KMS-11 (cell line): ENCODE measurements around the gene CDAN1.

Experiments
- H2AFZ ChIP-seq: fragments of 200-600 bp; sonication (generic); 2 replicates; pipeline ENCODE4 v1.6.1; 2016; ENCODE audit warnings: antibody characterized with exemption, mixed run types, low read depth
- H3K27ac ChIP-seq: fragments of 200-600 bp; sonication (generic); 2 replicates; pipeline ENCODE4 v1.6.1; 2016; ENCODE audit warnings: mild to moderate bottlenecking, mixed run types
- H3K27me3 ChIP-seq: fragments of 200-600 bp; sonication (generic); 2 replicates; pipeline ENCODE4 v1.6.1; 2017; ENCODE audit warnings: mild to moderate bottlenecking, low read depth, mixed run types, moderate library complexity; ENCODE audit not compliant: insufficient read depth
- H3K36me3 ChIP-seq: fragments of 200-600 bp; sonication (generic); 2 replicates; pipeline ENCODE4 v1.6.1; 2017; ENCODE audit warnings: mild to moderate bottlenecking, mixed run types; ENCODE audit not compliant: insufficient read depth
- H3K4me1 ChIP-seq: fragments of 200-600 bp; sonication (generic); 2 replicates; pipeline ENCODE4 v1.6.1; 2016; ENCODE audit warnings: mild to moderate bottlenecking, low read depth, mixed run types; ENCODE audit not compliant: poor library complexity, severe bottlenecking
- H3K4me2 ChIP-seq: fragments of 200-600 bp; sonication (generic); 2 replicates; pipeline ENCODE4 v1.7.0; 2016; ENCODE audit warnings: mild to moderate bottlenecking, mixed run types
- H3K4me3 ChIP-seq: fragments of 200-600 bp; sonication (generic); IDR thresholded peaks from 2 replicates; pipeline ENCODE4 v1.6.1; 2017; ENCODE audit warnings: low read depth, low read length, mixed read lengths; ENCODE audit not compliant: insufficient read depth
- H3K79me2 ChIP-seq: fragments of 200-600 bp; sonication (generic); 2 replicates; pipeline ENCODE4 v1.6.1; 2016; ENCODE audit warnings: low read depth, mixed run types; ENCODE audit not compliant: insufficient read depth
- H3K9ac ChIP-seq: fragments of 200-600 bp; sonication (generic); 2 replicates; pipeline ENCODE4 v1.6.1; 2016; ENCODE audit warnings: mild to moderate bottlenecking, mixed run types
- H4K20me1 ChIP-seq: fragments of 200-600 bp; sonication (generic); 2 replicates; pipeline ENCODE4 v1.6.1; 2016; ENCODE audit warnings: mild to moderate bottlenecking, mixed run types; ENCODE audit not compliant: insufficient read depth
- TF ChIP-seq, protein P1 (sequence below): fragments of 200-600 bp; sonication (generic); conservative IDR thresholded peaks from 2 replicates; pipeline ENCODE4 v1.6.1; 2017; ENCODE audit warnings: low read depth, mild to moderate bottlenecking, antibody characterized with exemption, low read length, moderate library complexity, mixed read lengths

The CDAN1 gene

DNA sequence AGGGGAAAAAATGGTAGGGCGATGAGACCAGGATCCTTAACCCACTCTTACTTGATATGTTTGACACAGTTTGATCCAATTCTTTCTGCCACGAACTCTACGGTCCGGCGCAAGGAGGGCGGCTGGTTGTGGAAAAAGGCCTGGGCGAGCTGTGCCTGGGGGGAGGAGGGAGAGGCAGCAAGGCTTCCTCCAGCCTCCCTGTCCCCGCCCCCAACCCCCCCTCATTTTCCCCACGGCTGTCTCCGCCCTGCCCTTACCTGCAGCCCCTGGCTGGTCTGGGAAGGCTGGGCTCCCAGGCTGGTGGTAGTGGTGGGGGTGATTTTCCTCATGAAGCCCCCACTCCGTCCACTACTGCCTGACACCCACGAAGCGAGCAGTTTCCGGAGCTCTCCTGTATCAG lies 8.0 kb downstream of the CDAN1 start:
- Histone ChIP-seq H4K20me1 (no peaks in the 10 kb centered on the region), H2AFZ (no peak overlapping the region), H3K4me1 (no peaks in the 10 kb centered on the region), H3K27me3 (no peaks in the 10 kb centered on the region), H3K36me3 (0 out of 2 replicates have a peak, but pooled peaks cover 4% of the 10 kb centered on the region), H3K79me2 (no peaks in the 10 kb centered on the region), H3K4me3 (no peak overlapping the region), H3K4me2 (no peak overlapping the region), H3K9ac (no peak overlapping the region), H3K27ac (no peak overlapping the region)
- TF ChIP-seq, protein P1, sequence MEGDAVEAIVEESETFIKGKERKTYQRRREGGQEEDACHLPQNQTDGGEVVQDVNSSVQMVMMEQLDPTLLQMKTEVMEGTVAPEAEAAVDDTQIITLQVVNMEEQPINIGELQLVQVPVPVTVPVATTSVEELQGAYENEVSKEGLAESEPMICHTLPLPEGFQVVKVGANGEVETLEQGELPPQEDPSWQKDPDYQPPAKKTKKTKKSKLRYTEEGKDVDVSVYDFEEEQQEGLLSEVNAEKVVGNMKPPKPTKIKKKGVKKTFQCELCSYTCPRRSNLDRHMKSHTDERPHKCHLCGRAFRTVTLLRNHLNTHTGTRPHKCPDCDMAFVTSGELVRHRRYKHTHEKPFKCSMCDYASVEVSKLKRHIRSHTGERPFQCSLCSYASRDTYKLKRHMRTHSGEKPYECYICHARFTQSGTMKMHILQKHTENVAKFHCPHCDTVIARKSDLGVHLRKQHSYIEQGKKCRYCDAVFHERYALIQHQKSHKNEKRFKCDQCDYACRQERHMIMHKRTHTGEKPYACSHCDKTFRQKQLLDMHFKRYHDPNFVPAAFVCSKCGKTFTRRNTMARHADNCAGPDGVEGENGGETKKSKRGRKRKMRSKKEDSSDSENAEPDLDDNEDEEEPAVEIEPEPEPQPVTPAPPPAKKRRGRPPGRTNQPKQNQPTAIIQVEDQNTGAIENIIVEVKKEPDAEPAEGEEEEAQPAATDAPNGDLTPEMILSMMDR = no peak

DNA sequence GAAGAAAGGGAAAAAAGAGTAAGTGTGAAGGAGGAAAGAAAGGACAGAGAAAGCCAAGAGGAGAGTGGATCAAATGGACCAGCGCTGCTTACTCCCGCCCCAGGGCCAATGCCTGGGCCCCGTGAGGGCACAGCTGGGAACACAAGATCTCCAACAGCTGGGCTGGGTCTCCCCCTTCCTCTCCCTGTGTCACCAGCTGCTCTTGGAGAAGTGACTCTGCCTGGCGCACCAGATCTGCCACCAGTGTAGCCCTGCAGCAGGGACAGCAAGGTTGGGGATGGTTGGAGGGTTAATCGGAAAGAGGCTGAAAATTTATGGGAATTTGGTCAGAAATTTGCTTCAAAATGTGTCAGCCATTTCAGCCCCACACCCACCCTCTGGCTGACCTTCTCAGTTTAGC lies 8.4 kb downstream of the CDAN1 start:
- no peaks in the 10 kb centered on the region for H4K20me1 ChIP-seq
- no peaks in the 10 kb centered on the region for H3K27me3 ChIP-seq
- no peak overlapping the region for H3K4me2 ChIP-seq
- 0 out of 2 replicates have a peak, but pooled peaks cover 4% of the 10 kb centered on the region for H3K36me3 ChIP-seq
- no peak overlapping the region for H3K4me3 ChIP-seq
- H2AFZ ChIP-seq = no peak overlapping the region
- H3K4me1 ChIP-seq = no peaks in the 10 kb centered on the region
- H3K27ac ChIP-seq = no peak overlapping the region
- no peak overlapping the region for H3K9ac ChIP-seq
- H3K79me2 ChIP-seq = no peaks in the 10 kb centered on the region
- TF ChIP-seq, protein P1 = no peak

DNA sequence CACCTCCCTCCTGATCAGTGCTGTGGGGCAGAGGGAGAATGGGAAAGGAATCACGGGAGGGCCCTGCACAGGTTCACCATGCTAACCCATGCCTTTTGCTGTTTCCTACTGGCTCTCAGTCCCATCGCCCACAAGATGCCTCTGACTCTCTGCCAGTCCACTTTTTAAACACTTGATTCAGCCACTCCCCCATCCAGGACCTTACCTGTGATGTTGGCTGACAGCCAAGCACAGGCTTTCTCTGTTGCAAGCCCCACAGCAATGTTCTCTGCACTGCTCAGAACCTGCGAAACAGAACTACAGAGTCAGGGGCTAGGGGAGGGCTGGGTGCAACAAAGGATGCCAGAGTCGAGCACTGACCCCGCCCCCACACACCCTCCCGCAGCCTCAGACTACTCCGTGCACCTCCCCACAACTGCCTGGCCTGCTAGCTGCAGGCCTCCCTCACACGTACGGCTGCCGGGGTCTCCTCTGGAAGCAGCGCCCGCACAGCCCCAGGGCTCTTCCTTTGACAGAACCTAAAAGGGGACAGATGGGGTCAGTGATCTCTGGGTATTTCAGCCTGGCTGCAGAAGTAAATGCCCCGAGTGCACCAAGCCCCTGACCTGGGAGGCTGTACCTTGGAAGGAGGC lies 9.1 kb downstream of the CDAN1 start:
- H3K4me2 ChIP-seq = no peak overlapping the region
- no peaks in the 10 kb centered on the region for H3K27me3 ChIP-seq
- 0 out of 2 replicates have a peak, but pooled peaks cover 4% of the 10 kb centered on the region for H3K36me3 ChIP-seq
- H3K79me2 ChIP-seq = no peaks in the 10 kb centered on the region
- no peak overlapping the region for H2AFZ ChIP-seq
- no peaks in the 10 kb centered on the region for H3K4me1 ChIP-seq
- TF ChIP-seq, protein P1 = no peak
- no peak overlapping the region for H3K4me3 ChIP-seq
- H4K20me1 ChIP-seq = no peaks in the 10 kb centered on the region
- no peak overlapping the region for H3K9ac ChIP-seq
- H3K27ac ChIP-seq = no peak overlapping the region

DNA sequence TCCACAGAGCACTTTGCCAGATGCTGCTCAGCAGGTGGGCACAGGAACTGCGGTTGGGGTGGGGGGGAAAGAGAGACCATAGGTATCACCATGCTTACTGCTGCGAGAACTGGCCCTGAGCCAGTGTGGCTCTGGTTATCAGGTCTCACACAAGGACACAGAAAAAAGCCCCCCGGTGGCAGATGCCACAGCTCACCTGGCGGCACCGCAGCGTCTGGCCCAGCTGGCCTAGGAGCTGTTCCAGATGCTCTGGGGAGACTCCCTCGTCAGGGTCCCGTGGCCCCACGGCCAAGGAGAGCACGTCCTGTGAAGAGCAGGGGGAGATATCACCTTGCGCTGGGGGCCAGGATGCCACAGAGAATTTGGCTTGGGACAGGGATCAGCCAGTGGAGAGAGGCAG lies 10.8 kb downstream of the CDAN1 start:
- no peak overlapping the region for H3K9ac ChIP-seq
- H4K20me1 ChIP-seq = no peaks in the 10 kb centered on the region
- no peak overlapping the region for H3K27ac ChIP-seq
- H3K79me2 ChIP-seq = no peaks in the 10 kb centered on the region
- no peak overlapping the region for H2AFZ ChIP-seq
- no peaks in the 10 kb centered on the region for H3K27me3 ChIP-seq
- H3K4me1 ChIP-seq = no peaks in the 10 kb centered on the region
- 0 out of 2 replicates have a peak, but pooled peaks cover 4% of the 10 kb centered on the region for H3K36me3 ChIP-seq
- no peak overlapping the region for H3K4me3 ChIP-seq
- TF ChIP-seq, protein P1 = no peak
- H3K4me2 ChIP-seq = no peak overlapping the region
